NCI-H82 treated with DMSO at 0.1 percent for 48 hours (cell line): ENCODE results near the gene DNAAF3.

Experiments
- DNase-seq: peaks from one replicate; lab custom pipeline; 2025; ENCODE audit not compliant: unreplicated experiment; lab: John Stamatoyannopoulos, UW

DNAAF3 gene

DNA sequence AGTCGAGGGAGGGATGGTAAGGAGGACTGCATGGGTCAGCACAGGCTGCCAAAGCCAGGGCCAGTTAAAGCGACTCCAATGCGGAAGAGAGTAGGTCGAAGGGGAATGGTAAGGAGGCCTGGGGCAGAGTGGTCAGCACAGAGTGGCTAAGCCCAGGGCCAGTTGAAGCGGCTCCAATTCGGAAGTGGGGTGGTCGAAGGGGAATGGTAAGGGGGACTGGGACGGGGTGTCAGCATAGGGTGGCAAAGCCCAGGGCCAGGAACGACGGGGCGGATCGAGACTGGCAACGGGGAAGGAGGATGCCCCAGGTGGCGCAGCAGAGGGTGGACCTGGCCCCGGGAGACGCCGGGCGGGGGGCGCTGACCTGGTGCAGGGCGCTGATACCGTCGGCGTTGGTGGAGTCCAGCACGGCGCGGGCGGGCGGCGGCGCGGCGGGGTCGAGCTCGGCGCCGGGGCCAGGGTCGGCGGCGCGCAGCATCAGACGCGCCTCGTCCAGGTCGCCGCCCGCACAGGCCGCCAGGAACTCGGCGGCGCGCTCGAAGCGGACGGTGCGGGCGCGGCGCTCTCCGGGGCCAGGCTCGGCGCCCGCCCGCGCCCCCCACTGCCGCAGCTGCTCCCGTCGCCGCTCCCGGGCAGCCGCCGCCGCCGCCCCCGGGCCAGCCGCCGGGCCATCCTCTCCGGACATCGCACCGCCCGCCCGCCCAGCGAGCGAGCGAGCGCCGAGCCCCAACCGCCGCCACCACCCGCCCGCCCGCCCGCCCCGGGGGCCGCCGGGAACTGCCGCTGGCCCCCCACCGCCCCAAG, 49.4 kb downstream of the DNAAF3 start, which contains the start of gene PPP1R12C:
PPP1R12C (minus strand) TSS at position 779 of the 804 bp plus-strand sequence; CDS start at position 685, 94 bp downstream.
- no peak for DNase-seq

DNA sequence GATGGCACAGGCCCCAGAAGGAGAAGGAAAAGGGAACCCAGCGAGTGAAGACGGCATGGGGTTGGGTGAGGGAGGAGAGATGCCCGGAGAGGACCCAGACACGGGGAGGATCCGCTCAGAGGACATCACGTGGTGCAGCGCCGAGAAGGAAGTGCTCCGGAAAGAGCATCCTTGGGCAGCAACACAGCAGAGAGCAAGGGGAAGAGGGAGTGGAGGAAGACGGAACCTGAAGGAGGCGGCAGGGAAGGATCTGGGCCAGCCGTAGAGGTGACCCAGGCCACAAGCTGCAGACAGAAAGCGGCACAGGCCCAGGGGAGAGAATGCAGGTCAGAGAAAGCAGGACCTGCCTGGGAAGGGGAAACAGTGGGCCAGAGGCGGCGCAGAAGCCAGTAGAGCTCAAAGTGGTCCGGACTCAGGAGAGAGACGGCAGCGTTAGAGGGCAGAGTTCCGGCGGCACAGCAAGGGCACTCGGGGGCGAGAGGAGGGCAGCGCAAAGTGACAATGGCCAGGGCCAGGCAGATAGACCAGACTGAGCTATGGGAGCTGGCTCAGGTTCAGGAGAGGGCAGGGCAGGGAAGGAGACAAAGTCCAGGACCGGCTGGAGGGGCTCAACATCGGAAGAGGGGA, 50.1 kb downstream of the DNAAF3 start:
- no peak for DNase-seq

DNA sequence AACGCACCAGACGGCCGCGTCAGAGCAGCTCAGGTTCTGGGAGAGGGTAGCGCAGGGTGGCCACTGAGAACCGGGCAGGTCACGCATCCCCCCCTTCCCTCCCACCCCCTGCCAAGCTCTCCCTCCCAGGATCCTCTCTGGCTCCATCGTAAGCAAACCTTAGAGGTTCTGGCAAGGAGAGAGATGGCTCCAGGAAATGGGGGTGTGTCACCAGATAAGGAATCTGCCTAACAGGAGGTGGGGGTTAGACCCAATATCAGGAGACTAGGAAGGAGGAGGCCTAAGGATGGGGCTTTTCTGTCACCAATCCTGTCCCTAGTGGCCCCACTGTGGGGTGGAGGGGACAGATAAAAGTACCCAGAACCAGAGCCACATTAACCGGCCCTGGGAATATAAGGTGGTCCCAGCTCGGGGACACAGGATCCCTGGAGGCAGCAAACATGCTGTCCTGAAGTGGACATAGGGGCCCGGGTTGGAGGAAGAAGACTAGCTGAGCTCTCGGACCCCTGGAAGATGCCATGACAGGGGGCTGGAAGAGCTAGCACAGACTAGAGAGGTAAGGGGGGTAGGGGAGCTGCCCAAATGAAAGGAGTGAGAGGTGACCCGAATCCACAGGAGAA, 50.9 kb downstream of the DNAAF3 start:
- no peak for DNase-seq

DNA sequence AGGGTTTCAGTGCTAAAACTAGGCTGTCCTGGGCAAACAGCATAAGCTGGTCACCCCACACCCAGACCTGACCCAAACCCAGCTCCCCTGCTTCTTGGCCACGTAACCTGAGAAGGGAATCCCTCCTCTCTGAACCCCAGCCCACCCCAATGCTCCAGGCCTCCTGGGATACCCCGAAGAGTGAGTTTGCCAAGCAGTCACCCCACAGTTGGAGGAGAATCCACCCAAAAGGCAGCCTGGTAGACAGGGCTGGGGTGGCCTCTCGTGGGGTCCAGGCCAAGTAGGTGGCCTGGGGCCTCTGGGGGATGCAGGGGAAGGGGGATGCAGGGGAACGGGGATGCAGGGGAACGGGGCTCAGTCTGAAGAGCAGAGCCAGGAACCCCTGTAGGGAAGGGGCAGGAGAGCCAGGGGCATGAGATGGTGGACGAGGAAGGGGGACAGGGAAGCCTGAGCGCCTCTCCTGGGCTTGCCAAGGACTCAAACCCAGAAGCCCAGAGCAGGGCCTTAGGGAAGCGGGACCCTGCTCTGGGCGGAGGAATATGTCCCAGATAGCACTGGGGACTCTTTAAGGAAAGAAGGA, 51.8 kb downstream of the DNAAF3 start:
- DNase-seq, result no peak

DNA sequence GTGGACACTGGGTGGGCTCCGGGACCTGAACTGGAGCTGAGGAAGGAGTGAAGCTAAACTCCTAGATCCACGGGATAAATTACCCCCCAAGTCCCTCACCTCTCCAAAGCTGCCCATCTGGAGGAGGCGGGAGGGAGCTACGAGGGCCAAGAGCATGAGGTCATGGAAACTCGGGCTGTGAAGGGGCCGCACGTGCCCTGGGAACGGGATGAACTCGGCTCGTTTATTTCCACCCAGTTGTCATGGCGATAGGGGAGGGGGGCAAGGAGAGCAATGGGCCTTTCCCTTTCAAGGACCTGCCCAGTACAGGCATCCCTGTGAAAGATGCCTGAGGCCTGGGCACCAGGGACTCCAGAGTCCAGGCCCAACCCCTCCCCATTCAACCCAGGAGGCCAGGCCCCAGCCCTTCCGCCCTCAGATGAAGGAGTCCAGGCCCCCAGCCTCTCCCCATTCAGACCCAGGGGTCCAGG, 52.8 kb downstream of the DNAAF3 start:
- DNase-seq, result no peak

DNA sequence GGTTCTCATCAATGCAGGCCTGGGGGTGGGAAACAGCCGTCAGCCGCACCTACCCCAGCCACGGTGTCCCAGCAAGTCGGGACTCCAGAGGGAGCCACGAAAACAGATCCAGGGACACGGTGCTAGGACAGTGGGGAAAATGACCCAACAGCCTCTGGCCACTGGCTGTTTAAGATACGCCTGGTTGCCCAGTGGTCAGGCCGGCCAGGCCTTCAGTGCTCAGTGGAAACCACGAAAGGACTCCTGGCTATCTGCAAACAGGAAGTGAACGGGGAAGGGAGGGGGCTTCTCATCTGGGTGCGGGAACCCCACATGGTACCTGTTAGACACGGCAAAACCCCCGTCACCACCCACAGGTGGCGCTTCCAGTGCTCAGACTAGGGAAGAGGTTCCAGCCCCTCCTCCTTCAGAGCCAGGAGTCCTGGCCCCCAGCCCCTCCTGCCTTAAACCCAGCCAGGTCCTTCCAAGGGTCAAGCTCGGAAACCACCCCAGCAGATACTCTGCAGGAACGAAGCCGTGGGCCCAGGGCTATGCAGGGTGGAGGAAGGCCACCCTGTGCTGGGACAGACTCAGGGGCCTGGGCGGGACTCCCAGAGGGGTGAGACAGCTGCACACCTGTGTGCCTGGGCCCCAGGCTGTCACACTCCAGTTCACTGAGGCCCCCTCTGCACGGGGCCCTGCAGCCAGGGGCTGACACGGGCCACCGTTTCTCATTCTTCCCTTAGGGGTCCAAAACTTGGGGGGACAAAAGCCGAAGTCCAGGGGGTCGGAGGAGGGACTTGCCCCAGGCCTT, 53.4 kb downstream of the DNAAF3 start:
- no peak for DNase-seq

DNA sequence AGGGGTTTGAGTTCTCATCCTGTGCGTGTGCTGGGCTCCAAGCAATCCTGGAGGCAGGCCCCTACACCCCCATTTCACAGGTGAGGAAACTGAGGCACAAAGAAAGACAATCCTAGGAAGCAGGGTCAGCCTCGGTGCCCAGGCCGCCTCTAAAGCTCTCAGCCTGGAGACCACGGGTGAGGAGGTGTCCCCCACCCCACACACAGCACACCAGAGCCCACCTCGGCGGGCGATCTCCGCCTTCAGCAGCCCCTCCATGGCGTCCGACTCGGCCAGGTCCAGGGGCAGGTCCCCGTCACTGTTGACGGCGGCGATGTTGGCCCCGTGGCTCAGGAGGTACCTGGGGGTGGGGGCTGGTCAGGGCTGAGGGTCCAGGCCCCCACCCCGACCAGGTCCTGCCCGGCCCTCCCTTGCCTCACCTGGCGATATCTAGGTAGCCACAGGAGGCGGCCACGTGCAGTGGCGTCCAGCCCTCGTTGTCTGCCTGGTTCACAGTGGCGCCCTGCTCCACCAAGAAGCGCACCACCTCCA, 54.1 kb downstream of the DNAAF3 start:
- DNase-seq, result no peak

DNA sequence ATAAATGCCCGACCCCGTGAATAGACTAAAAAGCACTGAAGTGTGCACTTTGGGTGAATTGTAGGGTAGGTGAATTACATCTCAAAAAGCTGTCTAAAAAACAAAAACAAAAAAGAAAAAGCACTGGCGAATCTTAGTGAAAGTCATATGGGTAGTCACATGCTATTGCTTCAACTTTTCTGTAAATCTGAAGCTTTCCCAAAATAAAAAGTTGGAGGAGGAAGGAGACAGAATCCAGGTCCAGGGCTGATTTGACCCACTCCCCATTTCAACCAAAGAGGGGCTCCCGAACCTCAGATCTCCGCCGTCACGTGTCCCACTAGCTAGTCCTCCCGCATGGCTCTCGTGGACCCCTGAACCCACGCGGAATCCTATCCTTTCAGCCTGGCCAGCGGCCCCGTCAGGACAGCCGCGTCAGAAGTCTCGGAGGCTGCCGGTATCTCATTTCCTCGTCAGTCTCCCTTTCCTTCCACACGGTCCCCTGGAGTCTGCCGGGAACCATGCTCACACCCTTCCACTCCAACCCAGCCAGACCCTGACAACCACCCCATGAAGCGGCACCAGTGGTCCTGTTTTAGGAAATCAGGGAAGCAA, 55.1 kb downstream of the DNAAF3 start:
- DNase-seq, result no peak

DNA sequence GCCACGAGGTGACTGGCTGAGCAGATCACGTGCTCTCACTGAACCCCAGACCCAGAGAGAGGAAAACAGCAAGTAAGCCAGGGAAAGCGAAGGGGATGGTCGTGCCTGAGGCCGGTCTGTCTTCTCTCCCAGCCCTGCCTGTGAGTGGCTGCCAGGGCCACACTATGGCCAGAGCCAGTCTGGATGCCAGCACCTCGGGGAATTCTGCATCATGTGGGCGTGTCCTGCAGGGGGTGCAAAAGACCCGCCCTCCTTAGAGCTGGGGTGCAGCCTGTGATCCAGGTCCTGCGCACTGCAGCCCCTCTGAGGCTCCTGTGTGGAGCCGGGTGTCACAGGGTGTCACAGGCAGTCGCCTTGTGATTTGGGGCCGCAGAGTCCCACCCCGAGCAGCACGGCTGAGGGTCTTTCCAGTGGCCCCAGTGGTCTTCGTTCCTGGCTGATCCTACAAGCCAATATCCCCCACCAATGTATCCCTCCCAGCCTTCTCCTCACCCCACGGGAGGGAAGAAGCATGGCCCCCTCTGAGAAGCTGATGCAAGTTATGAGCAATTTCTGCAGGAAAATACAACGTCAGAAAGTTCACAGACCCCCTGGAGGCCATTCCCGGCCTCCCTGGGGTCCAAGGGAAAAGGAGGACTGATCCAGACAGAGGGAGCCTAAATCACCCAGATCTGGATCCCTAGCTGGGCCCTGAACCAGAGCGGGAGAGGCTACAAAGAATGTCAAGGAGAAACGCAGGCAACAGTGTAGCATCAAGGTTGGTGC, 56.7 kb downstream of the DNAAF3 start:
- DNase-seq, result no peak
